Choroid plexus epithelial cell (primary cell): ENCODE measurements around the gene ENTPD2.

Experiments used
- DNase-seq: peaks from one replicate; pipeline ENCODE4 v3.0.0-alpha.2; 2010; ENCODE audit warnings: low read depth
- H3K4me3 ChIP-seq: 2 replicates; pipeline ENCODE4 v1.5.1; 2011; ENCODE audit warnings: low read depth, mild to moderate bottlenecking, control low read depth, low read length, moderate library complexity
- TF ChIP-seq, protein P1 (sequence below): conservative IDR thresholded peaks from 2 replicates; pipeline ENCODE4 v1.5.1; 2011; ENCODE audit warnings: low read depth, mild to moderate bottlenecking, control low read depth, inconsistent platforms, low read length, moderate library complexity

The ENTPD2 gene

DNA sequence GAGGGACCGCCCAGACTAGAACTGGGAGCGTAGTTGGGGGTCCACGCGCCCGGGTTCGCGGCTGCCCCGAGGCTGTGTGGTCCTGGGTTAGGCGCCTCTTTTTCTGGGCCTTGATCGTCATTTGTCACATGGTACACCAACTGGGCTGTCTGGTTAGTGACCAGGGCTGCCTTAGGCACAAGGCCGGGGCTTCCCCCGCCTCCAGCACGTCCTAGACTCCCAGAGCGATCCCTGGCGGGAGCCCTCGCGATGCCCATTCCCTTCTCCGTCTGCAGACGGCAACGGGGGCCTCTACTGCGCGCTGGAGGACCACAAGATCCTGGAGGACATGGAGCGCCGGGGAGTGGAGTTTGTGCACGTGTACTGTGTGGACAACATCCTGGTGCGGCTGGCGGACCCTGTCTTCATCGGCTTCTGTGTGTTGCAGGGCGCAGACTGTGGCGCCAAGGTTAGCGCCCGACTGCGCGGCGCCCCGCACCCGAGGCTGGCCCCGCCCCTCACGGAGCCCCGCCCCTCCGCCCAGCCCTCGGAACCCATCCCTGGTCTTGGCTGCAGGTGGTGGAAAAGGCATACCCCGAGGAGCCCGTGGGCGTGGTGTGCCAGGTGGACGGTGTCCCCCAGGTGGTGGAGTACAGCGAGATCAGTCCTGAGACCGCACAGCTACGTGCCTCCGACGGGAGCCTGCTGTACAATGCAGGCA, 25.0 kb upstream of the ENTPD2 start:
- DNase-seq, result peak; percentile 9
- TF ChIP-seq, protein P1, sequence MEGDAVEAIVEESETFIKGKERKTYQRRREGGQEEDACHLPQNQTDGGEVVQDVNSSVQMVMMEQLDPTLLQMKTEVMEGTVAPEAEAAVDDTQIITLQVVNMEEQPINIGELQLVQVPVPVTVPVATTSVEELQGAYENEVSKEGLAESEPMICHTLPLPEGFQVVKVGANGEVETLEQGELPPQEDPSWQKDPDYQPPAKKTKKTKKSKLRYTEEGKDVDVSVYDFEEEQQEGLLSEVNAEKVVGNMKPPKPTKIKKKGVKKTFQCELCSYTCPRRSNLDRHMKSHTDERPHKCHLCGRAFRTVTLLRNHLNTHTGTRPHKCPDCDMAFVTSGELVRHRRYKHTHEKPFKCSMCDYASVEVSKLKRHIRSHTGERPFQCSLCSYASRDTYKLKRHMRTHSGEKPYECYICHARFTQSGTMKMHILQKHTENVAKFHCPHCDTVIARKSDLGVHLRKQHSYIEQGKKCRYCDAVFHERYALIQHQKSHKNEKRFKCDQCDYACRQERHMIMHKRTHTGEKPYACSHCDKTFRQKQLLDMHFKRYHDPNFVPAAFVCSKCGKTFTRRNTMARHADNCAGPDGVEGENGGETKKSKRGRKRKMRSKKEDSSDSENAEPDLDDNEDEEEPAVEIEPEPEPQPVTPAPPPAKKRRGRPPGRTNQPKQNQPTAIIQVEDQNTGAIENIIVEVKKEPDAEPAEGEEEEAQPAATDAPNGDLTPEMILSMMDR, result no peak
- H3K4me3 ChIP-seq, result peak overlapping the region; percentile 74

DNA sequence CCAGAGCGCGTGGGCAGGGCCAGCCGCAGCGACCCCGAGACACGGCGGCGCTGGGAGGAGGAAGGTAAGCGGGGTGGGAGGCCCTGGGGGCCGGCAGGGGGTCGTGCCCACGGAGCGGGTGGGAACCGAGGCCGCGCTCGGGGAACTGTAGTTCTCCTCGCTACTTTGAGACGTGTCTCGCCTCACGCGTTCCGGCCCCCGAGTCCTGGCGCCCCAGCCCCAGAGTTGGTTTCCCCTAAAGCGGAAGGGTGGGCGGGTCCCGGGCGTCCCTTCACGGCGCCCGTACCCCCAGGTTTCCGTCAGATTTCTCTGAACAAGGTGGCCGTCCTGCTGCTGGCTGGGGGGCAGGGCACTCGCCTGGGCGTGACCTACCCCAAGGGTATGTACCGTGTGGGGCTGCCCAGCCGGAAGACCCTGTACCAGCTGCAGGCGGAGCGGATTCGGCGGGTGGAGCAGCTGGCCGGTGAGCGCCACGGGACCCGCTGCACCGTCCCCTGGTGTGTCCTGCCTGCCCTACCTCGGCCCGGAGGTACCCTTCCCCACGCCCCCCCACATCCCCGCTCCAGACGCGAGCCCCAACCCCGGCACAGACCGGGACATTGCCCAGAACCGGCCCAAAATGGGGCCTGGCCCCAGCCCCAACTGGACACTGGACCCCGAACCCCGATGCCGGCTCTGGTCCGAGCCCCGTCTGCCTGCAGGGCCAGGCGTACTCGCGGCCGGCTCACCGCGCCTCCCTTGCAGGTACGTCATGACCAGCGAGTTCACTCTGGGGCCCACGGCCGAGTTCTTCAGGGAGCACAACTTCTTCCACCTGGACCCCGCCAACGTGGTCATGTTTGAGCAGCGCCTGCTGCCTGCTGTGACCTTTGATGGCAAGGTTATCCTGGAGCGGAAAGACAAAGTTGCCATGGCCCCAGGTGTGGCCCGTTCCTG, 24.2 kb upstream of the ENTPD2 start:
- H3K4me3 ChIP-seq, result peak overlapping the region; percentile 74
- TF ChIP-seq, protein P1, result no peak
- peak; percentile 11 for DNase-seq

DNA sequence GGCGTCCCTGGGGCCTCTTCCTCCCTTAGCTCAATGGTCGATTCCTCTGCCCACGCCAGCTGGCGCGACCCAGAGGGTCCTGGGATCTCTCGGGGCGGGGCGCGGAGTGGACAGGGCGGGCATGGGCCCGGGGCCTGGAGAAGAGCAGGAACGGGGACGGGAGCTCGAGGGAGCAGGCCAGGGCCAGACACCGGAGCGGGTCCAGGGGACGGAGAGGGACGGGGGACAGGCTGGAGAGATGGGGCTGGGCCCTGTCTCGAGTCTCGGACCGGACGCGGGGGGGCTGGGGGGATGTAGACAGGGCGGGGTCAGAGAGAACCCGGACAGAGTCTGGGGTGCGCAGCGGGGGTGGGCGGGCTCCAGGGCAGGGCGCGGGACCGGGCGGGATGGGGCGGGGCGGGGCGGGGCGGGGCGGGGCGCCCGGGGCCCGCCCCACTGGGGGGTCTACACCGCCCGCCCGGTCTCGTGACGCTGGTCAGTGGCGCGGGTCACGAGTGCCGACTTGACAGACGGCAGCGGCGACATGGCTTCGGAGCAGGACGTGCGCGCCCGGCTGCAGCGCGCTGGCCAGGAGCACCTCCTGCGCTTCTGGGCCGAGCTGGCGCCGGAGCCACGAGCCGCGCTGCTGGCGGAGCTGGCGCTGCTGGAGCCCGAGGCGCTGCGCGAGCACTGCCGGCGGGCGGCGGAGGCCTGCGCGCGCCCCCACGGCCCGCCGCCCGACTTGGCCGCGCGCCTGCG, 23.3 kb upstream of the ENTPD2 start, which contains the start of gene UAP1L1:
UAP1L1 (plus strand) TSS at position 508 of the 738 bp plus-strand sequence; CDS start at position 524, 16 bp downstream.
- TF ChIP-seq, protein P1, result no peak
- H3K4me3 ChIP-seq, result peak within 1 kb of the TSS; percentile 74
- peak; percentile 55 for DNase-seq

DNA sequence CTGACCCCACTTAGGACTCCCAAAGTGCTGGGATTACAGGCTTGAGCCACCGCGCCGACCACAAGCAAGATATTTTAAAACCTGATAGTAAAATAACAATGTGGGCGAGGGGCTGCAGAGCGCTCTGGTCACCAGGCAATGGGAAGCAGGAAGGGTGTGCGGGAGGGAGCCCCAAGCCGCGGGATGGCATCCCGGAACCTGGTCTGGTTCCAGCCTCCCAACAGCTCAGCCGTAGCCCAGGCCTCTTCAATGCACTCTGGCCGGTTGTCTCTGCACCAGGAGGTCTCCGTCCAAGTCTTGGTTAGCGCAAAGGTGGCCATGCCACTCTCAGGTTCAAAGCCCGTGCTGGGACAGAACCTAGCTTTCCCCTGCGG, 22.8 kb upstream of the ENTPD2 start:
- DNase-seq, result no peak
- TF ChIP-seq, protein P1, result no peak
- peak overlapping the region; percentile 74 for H3K4me3 ChIP-seq

DNA sequence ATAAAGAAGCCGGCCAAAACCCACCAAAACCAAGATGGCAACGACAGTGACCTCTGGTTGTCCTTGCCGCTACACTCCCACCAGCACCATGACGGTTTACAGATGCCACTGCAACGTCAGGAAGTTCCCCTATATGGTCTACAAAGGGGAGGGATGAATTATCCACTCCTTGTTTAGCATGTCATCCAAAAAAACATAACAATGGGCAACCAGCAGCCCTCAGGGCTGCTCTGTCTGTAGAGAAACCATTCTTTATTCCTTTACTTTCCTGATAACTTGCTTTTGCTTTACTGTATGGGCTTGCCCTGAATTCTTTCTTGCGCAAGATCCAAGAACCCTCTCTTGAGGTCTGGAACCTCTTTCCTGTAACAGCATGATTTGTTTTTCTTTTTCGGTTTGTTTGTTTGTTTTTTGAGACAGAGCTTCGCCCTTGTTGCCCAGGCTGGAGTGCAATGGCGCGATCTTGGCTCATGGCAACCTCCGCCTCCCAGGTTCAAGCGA, 21.5 kb upstream of the ENTPD2 start:
- H3K4me3 ChIP-seq, result no peak overlapping the region
- no peak for DNase-seq
- TF ChIP-seq, protein P1, result no peak

DNA sequence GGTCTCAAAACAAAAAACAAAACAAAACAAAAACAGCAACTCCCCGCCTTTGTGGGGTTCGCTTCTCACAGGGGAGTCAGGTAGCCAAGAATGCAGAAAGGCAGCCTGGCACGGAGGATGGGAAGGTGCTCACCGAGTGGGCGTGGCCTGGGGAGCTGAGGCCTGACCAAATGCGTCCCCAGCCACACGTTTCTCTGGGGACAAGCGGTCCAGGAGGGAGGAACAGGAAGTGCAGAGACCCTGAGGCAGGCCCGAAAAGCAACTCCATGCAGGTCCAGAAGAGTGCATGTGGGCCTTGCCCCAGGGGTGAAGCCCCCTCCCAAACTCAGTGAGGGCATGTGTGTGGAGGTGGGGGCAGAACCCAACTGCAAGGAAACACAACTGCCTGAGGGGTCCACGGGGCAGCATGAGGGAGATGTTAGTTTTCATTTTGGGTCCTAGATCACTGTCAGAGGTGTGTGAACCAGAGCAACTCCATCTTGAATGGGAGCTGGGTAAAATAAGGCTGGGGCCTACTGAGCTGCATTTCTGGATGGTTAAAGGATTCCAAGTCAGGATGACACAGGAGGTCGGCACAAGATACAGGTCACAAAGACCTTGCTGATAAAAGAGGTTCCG, 20.9 kb upstream of the ENTPD2 start:
- no peak overlapping the region for H3K4me3 ChIP-seq
- DNase-seq, result no peak
- TF ChIP-seq, protein P1, result no peak
